Endothelial cell (in vitro differentiated cells): ENCODE results near the gene KRTAP10-7. TPM values are rescaled to one million over a fixed set of nuclear protein-coding genes. Genes with fewer than 3 reads are reported as not detected.

Experiments used
- DNase-seq: peaks from one replicate; pipeline ENCODE4 v3.0.0; 2021; ENCODE audit warnings: low spot score
- H3K27ac Mint-ChIP-seq: one replicate; pipeline ENCODE4 v1.8.0; 2021; ENCODE audit warnings: mixed read lengths, inconsistent platforms; ENCODE audit not compliant: unreplicated experiment
- H3K27me3 Mint-ChIP-seq: one replicate; pipeline ENCODE4 v1.8.0; 2021; ENCODE audit warnings: mild to moderate bottlenecking, moderate library complexity, mixed read lengths, inconsistent platforms; ENCODE audit not compliant: unreplicated experiment
- H3K36me3 Mint-ChIP-seq: one replicate; pipeline ENCODE4 v1.8.0; 2021; ENCODE audit warnings: mild to moderate bottlenecking, low read depth, mixed read lengths, inconsistent platforms; ENCODE audit not compliant: unreplicated experiment
- H3K4me1 Mint-ChIP-seq: one replicate; pipeline ENCODE4 v1.8.0; 2021; ENCODE audit warnings: mild to moderate bottlenecking, mixed read lengths, inconsistent platforms; ENCODE audit not compliant: unreplicated experiment
- H3K4me3 Mint-ChIP-seq: one replicate; pipeline ENCODE4 v1.8.0; 2021; ENCODE audit warnings: mild to moderate bottlenecking, mixed read lengths, inconsistent platforms; ENCODE audit not compliant: unreplicated experiment
- H3K9me3 Mint-ChIP-seq: one replicate; pipeline ENCODE4 v1.8.0; 2021; ENCODE audit warnings: mixed read lengths, inconsistent platforms; ENCODE audit not compliant: unreplicated experiment
- total RNA-seq: library from RNA; stranded (reverse); fragmentation: NEBNext Ultra II Directional; extraction: Animal tissue kit (Norgen Biotek cat#: 25700); gene quantifications from one replicate; pipeline ENCODE4 v1.2.1, GENCODE V29; 2021; ENCODE audit not compliant: unreplicated experiment
- TF ChIP-seq, protein P1 (sequence below): fragments of 200-600 bp; sonication (generic); IDR thresholded peaks from one replicate; pipeline ENCODE4 v1.5.0; 2021; ENCODE audit warnings: antibody characterized with exemption; ENCODE audit not compliant: unreplicated experiment

The KRTAP10-7 gene
- total RNA-seq, 1 donor from 2014 or later: not detected

GRCh38 chr21:44582055-44582454 is 18.3 kb upstream of the KRTAP10-7 start:
- Mint-ChIP-seq H3K27ac (no peak overlapping the region), H3K36me3 (peaks cover 4% of the 10 kb centered on the region), H3K4me1 (no peaks in the 10 kb centered on the region), H3K4me3 (no peak overlapping the region), H3K9me3 (no peaks in the 10 kb centered on the region), H3K27me3 (peaks cover 6% of the 10 kb centered on the region)
- no peak for DNase-seq
- TF ChIP-seq, protein P1, sequence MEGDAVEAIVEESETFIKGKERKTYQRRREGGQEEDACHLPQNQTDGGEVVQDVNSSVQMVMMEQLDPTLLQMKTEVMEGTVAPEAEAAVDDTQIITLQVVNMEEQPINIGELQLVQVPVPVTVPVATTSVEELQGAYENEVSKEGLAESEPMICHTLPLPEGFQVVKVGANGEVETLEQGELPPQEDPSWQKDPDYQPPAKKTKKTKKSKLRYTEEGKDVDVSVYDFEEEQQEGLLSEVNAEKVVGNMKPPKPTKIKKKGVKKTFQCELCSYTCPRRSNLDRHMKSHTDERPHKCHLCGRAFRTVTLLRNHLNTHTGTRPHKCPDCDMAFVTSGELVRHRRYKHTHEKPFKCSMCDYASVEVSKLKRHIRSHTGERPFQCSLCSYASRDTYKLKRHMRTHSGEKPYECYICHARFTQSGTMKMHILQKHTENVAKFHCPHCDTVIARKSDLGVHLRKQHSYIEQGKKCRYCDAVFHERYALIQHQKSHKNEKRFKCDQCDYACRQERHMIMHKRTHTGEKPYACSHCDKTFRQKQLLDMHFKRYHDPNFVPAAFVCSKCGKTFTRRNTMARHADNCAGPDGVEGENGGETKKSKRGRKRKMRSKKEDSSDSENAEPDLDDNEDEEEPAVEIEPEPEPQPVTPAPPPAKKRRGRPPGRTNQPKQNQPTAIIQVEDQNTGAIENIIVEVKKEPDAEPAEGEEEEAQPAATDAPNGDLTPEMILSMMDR: no peak

DNA sequence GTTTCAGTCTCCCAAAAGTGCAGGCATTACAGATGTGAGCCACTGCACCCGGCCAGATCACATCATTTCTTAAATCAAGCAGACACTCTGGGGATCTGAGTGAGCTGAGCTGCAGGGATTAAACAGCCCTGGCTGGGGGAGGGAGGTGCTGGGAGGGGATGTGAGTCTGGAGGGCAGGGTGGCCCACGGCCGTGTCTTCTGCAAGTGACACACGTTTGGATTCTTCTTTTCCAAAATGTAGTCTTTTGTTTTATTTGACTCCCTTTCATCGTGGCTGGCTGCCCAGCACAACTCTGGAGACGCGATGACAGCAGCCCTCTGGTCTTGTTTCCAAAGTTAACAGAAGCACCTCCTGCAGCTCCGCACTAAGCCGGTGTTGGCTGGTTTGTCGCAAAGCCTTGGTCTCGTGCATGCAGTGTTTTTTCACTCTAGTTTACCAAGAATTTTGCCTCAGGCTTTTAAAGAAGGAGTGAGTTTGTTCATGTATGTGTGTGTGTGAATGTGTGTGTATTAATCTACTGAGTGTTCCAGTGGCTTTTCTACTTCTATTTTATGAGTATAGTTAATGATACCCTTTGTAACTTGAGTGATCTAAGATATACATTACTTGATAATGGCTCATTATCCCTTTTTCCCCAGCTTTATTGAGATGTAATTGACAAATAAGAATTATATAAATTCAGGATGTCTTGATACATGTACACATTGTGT is 17.2 kb upstream of the KRTAP10-7 start:
- no peak for DNase-seq
- peaks cover 6% of the 10 kb centered on the region for H3K27me3 Mint-ChIP-seq
- H3K36me3 Mint-ChIP-seq: peaks cover 4% of the 10 kb centered on the region
- TF ChIP-seq, protein P1: no peak
- H3K27ac Mint-ChIP-seq: no peak overlapping the region
- H3K4me1 Mint-ChIP-seq: no peaks in the 10 kb centered on the region
- no peak overlapping the region for H3K4me3 Mint-ChIP-seq
- no peaks in the 10 kb centered on the region for H3K9me3 Mint-ChIP-seq

DNA sequence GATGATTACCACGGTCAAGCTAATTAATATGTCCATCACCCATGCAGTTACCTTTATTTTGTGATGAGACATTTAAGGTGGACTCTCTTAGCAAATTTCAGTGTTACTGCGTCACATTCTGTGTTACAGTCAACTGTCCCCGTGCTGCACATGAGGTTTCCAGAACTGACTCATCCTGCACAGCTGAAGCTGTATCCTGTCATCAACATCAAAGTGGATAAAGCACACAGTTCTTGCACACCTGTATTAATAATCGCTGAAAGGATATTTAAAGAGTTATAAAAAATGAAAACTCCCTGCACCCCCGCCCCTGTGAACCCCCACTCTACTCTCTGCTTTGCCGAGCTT is 16.6 kb upstream of the KRTAP10-7 start:
- TF ChIP-seq, protein P1: no peak
- DNase-seq: no peak
- no peaks in the 10 kb centered on the region for H3K9me3 Mint-ChIP-seq
- peaks cover 6% of the 10 kb centered on the region for H3K27me3 Mint-ChIP-seq
- H3K36me3 Mint-ChIP-seq: peaks cover 4% of the 10 kb centered on the region
- no peak overlapping the region for H3K27ac Mint-ChIP-seq
- no peak overlapping the region for H3K4me3 Mint-ChIP-seq
- no peaks in the 10 kb centered on the region for H3K4me1 Mint-ChIP-seq

- DNase-seq: no peak
- H3K4me1 Mint-ChIP-seq: no peaks in the 10 kb centered on the region
- H3K27me3 Mint-ChIP-seq: peaks cover 3% of the 10 kb centered on the region
- TF ChIP-seq, protein P1: no peak
- no peaks in the 10 kb centered on the region for H3K9me3 Mint-ChIP-seq
- no peak overlapping the region for H3K4me3 Mint-ChIP-seq
- H3K27ac Mint-ChIP-seq: no peak overlapping the region
- peaks cover 4% of the 10 kb centered on the region for H3K36me3 Mint-ChIP-seq
These were observed 14.5 kb upstream of the KRTAP10-7 start for GRCh38 chr21:44585892-44586291.

GRCh38 chr21:44589094-44589493 is 11.3 kb upstream of the KRTAP10-7 start:
- no peak overlapping the region for H3K27ac Mint-ChIP-seq
- H3K9me3 Mint-ChIP-seq: no peaks in the 10 kb centered on the region
- TF ChIP-seq, protein P1: no peak
- H3K4me1 Mint-ChIP-seq: peaks cover 2% of the 10 kb centered on the region
- no peak for DNase-seq
- no peak overlapping the region for H3K4me3 Mint-ChIP-seq
- peaks cover 4% of the 10 kb centered on the region for H3K36me3 Mint-ChIP-seq
- peaks cover 6% of the 10 kb centered on the region for H3K27me3 Mint-ChIP-seq
